ENCODE measurements around the gene ADGRA1.

The ADGRA1 gene

GRCh38 chr10:133126431-133127290 lies 38.9 kb downstream of the ADGRA1 start:
- DNase-seq (ENCODE audit: low read depth) = no peak
- TF ChIP-seq, protein P1, sequence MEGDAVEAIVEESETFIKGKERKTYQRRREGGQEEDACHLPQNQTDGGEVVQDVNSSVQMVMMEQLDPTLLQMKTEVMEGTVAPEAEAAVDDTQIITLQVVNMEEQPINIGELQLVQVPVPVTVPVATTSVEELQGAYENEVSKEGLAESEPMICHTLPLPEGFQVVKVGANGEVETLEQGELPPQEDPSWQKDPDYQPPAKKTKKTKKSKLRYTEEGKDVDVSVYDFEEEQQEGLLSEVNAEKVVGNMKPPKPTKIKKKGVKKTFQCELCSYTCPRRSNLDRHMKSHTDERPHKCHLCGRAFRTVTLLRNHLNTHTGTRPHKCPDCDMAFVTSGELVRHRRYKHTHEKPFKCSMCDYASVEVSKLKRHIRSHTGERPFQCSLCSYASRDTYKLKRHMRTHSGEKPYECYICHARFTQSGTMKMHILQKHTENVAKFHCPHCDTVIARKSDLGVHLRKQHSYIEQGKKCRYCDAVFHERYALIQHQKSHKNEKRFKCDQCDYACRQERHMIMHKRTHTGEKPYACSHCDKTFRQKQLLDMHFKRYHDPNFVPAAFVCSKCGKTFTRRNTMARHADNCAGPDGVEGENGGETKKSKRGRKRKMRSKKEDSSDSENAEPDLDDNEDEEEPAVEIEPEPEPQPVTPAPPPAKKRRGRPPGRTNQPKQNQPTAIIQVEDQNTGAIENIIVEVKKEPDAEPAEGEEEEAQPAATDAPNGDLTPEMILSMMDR (conservative IDR thresholded peaks at IDR 0.05; ENCODE audit: control insufficient read depth, insufficient read depth, low read depth, low read length) = no peak

GRCh38 chr10:133127291-133128125 lies 39.8 kb downstream of the ADGRA1 start:
- no peak for DNase-seq (ENCODE audit: low read depth)
- H3K4me3 ChIP-seq (ENCODE audit: control insufficient read depth, low read depth, low read length) = no peak overlapping the region
- TF ChIP-seq, protein P1 (conservative IDR thresholded peaks at IDR 0.05; ENCODE audit: control insufficient read depth, insufficient read depth, low read depth, low read length) = no peak

More at GRCh38 chr10:133126431-133127290, 38.9 kb downstream of the ADGRA1 start:
- H3K4me3 ChIP-seq (ENCODE audit: control insufficient read depth, low read depth, low read length) = no peak overlapping the region

- TF ChIP-seq, protein P1 (conservative IDR thresholded peaks at IDR 0.05; ENCODE audit: control insufficient read depth, insufficient read depth, low read depth, low read length) = no peak
- DNase-seq (ENCODE audit: low read depth) = no peak
- no peak overlapping the region for H3K4me3 ChIP-seq (ENCODE audit: control insufficient read depth, low read depth, low read length)
Observed at GRCh38 chr10:133128126-133129070, 40.7 kb downstream of the ADGRA1 start.

DNA sequence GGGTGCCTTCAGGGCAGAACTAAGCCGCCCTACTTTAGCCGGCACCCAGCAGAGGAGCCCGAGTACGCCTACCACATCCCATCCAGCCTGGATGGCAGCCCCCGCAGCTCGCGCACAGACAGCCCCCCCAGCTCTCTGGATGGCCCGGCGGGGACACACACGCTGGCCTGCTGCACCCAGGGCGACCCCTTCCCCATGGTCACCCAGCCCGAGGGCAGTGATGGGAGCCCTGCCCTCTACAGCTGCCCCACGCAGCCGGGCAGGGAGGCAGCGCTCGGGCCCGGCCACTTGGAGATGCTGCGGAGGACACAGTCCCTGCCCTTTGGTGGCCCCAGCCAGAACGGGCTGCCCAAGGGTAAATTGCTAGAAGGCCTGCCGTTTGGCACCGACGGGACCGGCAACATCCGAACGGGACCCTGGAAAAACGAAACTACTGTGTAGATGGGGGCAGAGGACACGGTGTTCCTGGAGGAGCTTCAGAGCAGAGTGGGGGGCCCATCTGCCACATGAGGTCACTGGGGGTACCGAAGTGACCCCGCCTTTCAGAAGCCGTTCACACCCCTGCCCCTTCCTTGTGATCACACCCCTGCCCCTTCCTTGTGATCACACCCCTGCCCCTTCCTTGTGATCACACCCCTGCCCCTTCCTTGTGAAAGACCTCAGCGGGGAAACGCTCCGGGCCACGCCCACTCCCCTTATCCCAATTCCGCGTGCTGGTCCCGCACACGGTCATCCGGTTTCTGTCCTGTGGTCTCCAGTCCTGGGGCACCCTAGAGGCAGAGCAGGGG lies 41.5 kb downstream of the ADGRA1 start:
- TF ChIP-seq, protein P1 (conservative IDR thresholded peaks at IDR 0.05; ENCODE audit: control insufficient read depth, insufficient read depth, low read depth, low read length) = no peak
- DNase-seq (ENCODE audit: low read depth) = no peak
- no peak overlapping the region for H3K4me3 ChIP-seq (ENCODE audit: control insufficient read depth, low read depth, low read length)

- H3K4me3 ChIP-seq (ENCODE audit: control insufficient read depth, low read depth, low read length) = no peak overlapping the region
- no peak for DNase-seq (ENCODE audit: low read depth)
- TF ChIP-seq, protein P1 (conservative IDR thresholded peaks at IDR 0.05; ENCODE audit: control insufficient read depth, insufficient read depth, low read depth, low read length) = no peak
Observed at GRCh38 chr10:133129859-133130495, 42.3 kb downstream of the ADGRA1 start.
